NCI-H510A treated with DMSO at 0.1 percent for 48 hours (cell line): Measurements from ENCODE around the gene MASP2.
"Not testable (repeated sequence)": the region's sequence is repeated elsewhere in the genome, so short reads cannot be mapped to it uniquely, and the experiment has no call there.

Experiments used
- DNase-seq: peaks from one replicate; lab custom pipeline; 2025; lab: John Stamatoyannopoulos, UW

The MASP2 gene

DNA sequence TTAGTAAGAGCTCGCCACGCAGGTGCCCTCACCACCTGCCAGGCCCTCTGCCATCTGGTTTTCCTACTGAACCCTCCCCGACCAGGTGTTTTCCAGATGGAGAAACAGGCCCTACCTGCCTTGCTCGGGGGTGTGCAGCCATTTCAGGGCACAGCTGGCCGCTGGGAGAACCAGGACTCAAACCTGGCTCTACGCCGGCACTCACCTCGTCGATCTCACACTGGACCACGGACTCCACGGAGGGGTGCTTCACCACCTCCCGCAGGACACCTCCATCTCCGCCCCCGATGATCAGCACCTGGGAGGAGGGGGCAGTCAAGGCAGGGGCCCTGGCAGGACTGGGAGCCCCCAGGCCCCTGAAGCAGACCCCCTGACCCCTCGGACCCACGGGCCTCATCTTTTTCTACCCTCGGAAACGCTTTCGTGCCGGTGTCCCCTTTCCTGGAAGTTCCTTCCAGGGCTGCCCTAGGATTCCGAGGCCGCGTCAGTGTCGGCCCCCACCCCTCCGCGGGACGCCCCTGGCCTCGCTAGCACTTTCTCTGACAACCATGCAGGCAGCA lies 11.6 kb upstream of the MASP2 start:
- peak; percentile 87 for DNase-seq

DNA sequence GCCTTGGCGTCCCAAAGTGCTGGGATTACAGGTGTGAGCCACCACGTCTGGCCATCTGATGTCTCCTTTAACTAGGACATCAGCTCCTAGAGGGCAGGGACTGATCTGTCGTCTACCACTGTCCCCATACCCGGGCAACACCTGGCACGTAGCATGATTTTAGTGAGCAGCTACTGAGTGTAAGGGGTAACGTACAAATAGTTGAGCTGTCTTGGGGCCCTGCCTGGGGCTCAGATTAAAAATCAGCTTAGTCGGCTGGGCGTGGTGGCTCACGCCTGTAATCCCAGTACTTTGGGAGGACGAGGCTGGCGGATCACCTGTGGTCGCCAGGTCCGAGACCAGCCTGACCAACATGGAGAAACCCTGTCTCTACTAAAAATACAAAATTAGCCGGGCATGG lies 11.0 kb upstream of the MASP2 start:
- DNase-seq: no peak

DNA sequence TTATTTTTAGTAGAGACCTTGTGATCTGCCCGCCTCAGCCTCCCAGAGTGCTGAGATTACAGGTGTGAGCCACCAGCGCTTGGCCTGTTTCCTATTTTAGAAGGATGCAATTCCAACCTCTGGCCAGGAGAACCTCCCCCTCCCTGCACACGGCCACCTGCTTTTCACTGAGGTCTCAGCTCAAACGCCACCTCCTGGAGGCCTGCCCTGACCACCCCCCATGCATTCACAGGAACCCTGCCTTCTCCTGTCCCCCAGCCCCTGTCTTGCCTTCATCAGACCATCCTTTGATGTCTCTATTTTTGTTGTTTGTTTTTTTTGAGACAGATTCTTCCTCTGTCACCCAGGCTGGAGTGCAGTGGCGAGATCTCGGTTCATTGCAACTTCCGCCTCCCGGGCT lies 10.4 kb upstream of the MASP2 start:
- no peak for DNase-seq

DNA sequence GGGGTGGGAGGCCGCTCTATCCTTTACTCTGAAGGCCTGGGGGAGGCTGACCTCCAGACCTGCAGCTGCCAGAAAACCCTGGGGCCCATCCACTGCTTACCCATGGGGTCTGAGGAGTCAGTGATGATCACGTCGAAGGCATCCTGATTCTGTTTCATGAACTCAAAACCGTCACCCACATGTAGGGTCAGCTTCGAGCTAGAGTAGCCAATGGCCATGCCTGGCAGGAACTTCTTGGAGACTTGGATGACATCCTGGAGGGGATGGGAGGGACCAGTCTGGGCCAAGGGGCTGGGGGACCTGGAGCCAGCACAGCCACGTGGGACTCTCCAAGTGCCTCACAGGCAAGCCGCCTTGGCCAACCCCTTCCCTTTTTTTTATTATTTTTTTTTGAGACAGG lies 9.5 kb upstream of the MASP2 start:
- DNase-seq: no peak

DNA sequence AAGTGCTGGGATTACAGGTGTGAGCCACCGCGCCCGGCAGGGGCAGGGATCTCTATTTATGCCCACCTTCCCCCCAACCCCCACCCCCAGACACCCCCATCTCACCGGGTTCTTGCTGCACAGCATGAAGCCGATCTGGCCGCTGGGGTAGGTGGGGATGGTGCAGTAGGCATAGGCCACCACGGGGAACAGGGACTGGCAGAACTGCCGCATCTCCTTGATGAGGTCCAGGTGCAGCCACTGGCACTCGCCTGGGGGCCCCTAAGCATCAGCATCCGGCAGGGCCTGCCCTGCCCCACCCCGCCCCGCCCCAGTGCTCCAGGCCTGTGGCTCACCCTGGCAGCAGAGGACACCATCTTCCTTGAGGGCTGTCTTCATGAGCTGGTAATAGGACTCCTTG lies 8.6 kb upstream of the MASP2 start:
- no peak for DNase-seq

DNA sequence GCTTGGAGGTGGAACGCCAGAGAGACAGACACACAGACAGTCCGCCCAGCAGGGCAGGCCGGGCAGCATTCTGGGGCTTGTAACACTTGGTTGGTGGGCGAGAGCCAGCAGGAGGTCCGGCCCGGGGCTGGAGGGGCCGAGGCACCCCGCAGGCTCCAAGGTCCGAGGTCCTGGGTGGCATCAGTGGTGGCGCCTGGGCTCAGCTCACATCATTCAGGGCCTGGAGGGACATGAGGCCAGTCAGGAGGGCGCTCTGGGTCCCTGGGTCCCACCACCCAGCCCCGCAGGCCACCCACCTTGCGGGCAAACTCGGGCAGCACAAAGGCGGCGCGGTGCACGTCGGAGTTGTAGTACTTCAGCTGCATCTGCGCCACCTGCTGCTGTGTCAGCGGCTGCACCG lies 7.6 kb upstream of the MASP2 start:
- no peak for DNase-seq

DNA sequence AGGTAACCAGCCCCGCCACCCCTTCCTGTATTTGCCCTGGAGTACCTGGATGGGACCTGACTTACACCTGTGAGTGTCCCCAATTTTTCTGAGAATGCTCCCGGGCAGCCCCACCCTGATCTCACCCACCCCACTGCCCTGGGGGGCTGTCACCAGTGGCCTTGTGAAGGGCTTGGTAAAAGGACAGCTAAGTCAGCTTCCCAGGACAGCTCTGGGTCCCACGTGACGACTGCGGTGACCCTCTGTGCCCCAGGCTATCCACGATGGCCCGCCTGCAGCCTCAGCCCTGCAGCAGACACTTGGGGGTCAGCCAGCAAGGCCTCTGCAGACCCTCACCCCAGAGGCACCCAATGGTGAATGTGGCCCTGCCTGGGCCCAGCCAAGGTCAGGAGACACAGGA lies 7.1 kb upstream of the MASP2 start:
- no peak for DNase-seq

DNA sequence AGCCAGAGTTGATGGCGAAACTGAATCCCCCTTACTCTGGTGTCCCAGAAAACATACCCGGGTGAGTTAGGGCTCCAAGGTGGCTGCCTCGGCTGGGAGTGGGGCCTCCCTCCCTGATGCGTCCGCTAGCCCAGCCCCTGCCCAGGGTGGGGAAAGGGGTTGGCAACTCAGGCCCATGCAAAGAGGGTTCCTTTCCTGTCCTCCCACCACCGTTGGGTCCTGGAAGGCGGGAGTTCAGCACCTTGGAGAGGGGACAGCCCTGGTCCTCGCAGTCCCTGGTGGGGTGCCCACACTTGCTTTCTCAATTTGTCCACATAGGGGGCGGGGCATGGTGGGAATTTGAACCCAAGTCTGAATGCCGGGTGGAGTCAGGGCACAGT lies 6.7 kb upstream of the MASP2 start:
- no peak for DNase-seq

DNA sequence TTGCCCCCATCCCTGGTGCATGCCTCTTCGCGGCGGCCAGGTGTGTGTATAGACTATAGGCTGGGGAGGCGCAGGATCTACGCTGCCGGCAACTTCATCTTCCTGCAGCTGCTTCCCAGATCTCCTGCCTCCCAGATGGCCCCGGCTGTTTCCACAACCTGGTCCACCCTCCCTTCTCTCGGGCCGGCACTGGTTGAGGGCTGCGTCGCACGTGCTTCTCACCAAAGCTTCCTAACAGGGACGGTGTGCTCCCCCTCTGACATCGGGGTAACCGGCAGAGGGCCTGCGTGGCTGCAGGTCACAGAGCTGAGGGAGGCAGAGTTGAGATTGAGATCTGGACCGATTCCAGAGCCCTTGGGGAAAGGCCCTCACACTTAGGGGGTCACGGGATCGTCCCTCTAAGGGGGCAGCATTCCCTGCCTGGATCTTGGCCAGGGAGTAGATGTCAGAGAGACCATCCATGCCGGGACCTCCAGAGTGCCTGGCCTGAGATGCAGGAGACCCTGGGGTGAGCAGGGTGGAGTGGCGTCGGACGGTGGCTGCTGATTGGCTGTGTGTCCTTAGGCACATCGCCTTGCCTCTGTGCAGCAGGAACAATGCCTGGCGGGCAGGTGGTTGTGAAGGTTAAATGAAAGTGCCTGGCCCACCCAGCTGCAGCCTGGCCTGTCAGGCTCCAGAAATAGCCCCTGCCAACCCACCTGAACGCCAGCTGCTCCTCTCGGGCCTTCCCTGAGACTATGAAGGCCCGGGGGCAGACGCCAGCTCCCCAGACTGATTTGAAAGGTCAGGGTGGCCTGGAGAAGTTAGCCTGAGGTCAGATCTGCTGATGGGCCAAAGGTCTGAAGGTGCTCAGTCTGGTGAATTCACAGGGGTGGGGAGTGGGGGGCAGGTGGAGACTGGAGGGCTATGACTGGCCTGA lies 6.1 kb upstream of the MASP2 start:
- peak; percentile 90 for DNase-seq

DNA sequence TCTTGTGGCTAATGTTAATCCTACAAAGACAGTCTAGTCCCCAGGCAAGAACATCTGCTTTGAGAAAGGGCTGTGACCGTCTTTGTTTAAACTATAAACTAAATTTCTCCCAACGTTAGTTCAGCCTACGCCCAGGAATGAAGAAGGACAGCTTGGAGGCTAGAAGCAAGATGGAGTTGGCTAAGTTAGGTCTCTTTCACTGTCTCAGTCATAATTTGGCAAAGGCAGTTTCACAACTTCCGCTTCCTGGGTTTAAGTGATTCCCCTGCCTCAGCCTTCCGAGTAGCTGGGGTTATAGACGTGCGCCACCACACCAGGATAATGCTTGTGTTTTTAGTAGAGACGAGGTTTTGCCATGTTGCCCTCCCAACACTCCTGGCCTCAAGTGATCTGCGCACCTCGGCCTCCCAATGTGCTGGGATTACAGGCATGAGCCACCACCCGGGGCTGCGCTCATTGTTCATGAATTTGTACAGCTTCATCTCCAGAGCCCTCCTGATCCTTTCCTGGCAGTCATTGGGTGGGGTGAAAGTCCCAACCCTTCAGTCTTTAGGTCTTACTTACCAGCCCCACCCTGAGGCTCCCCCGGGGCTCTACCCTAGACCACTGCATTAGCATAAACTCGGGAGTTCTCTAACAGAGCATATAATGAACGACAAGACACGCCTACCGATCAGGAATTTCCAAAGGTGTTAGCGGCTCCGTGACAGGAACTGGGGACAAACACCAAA lies 4.9 kb upstream of the MASP2 start:
- no peak for DNase-seq

DNA sequence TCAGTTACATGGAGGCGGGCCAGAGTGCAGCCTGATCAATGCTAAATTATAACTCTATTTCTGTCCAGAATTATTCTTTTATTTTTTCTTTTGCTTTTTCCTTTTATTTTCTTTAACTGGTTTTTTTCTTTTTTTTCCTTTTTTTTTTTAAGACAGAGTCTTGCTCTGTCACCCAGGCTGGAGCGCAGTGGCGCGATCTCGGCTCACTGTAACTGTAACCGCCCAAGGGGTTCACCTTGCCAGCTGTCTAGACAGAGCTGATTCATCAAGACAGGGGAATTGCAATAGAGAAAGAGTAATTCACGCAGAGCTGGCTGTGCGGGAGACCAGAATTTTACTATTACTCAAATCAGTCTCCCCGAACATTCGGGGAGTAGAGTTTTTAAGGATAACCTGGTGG lies 4.1 kb upstream of the MASP2 start:
- DNase-seq: not testable (repeated sequence)

DNA sequence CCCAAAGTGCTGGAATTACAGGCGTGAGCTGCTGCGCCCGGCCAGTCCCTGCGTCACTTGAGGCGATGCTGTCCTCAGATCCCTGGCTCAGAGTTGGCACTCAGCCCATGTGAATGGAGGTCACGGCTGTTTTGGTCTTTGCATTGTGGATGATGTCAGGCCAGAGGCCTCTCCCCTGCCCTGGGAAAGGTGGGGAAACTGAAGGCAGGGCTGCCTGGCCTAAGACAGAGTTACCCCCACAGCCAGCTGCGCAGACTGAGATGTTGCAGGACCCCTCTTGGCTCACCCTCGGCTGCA lies 821 bp downstream of the MASP2 start:
- DNase-seq: no peak

DNA sequence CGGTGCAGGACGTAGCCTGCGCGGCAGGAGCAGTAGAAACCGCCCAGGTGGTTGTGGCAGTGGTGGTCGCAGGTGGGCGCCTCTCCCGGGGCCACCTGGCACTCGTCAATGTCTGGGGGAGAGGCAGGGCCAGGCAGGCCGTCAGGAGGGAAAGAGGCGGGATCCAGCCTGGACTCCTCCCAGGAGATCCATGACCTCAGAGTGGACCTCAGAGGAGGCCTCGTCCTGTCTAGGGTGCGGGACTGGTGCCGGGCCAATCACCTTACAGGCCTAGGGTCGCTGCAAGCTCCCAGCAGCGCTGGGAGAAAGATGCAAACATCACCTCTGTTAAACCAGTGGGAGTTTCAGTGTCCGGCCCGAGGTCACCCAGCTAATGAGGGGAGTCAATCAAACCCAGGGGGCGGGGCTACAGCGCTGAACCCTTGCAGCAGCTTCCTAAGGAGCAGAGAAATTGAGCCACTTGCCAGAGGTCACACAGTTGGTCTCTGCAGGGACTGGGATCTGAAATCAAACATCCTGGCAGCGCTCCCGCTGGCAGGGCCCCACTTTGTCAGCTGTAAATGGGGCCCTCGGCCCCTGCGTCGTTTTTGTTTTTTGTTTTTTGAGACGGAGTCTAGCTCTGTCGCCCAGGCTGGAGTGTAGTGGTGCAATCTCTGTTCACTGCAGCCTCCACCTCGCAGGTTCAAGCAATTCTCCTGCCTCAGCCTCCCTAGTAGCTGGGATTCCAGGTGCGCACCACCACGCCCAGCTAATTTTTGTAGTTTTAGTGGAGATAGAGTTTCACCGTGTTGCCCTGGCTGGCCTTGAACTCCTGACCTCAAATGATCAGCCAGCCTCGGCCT lies 1.4 kb downstream of the MASP2 start:
- DNase-seq: peak; percentile 86

DNA sequence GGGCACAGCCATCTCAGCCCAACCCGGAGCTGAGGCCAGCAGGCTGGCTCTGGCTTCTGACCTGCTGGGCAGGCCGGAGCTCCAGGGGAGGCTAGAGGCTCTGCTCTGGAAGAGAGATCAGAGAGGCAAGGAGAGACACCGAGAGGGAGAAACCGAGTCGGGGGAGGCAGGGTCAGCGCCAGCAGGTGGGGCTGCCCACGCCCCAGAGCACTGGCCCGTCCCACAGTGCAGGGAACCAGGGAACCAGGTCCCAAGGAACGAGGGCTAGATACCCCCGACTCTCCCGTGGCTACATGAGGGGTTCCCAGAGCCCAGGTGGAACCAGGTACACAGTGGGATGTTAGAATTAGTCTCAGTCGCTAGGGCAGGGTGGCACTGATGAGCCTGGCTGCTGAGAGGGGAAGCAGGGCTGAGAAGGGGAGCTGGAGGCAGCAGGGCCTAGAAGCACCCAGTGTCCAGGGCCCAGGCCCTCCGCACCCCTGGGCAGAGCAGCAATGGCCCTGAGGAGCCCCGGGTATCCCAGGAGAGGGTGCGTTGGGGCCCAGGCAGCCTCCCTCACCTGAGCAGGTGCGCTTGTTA lies 2.1 kb downstream of the MASP2 start:
- no peak for DNase-seq

DNA sequence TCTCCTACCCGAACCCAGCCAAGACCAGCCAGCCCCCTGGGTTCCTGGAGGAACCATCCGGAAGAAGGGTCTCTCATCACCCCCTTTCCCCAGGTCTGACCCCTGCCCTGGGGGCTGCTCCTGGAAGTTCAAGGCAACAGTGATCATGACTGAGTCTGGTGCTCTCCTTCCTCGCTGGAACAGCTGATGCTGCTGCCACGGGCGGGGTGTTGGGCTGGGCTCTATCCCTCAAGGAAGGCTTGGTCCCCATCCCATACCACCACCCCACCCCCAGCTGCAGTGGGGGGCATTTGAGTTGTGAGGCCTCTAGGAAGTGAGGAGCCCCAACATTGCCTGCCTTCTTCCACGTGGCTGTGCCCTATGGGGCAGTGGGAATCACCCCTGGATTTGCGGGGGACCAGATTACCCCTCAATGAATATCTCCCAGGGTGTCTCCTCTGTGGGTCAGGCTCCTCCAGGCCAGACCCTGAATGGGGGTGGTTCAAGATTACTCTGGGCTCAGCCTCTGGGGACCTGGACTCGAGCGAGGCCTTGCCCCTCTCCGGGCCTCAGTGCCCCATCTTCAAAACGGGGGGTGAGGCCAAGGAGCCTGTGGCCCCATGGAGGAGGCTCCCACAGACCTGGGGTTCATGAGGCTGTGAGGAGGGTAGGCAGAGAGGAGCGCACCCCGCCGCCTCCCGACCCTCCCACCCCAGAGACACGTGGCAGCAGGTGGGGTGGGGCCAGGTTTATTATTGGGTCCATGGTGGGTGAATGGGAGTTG lies 2.8 kb downstream of the MASP2 start:
- DNase-seq: no peak

DNA sequence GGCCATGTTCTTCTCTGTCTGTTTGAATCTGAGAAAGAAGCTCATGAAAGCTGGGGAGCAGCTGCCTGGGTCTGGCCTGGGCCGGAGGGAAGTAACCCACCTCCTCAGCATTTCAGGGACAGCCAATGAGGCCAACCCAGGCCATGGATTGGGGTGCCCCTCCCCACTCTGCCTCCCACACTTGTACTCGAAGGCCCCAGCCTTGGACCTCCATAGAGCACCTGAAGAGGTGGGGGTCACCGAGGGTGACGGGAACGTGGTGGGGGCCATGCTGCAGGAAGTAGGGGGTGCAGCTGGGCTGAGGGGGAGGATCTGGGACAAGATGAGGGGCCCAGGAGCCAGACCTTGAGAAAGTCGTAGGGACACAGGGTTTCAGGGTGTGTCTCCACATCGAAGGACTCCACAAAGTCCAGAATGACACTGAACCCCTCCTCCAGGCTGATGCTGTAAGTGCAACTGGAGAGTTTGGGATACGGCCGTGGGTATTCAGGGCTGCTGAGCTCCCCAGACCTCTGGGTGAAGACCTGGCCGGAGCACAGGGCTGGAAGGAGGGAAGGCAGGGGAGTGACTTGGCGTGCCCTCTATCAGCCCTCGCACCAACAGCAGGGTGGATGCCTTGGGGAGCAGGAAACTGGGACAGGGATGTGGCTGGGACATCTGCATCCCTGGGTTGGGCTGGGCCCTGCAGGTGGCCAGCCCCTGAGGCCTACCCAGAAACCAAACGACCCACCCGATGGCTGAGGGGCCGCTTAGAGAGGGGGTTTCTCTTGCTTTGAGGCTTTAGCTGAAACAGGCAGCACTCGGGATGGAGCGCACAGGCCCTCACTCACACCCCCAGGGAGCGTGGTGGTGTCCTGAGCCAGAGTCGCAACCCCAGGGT lies 3.8 kb downstream of the MASP2 start:
- DNase-seq: no peak

DNA sequence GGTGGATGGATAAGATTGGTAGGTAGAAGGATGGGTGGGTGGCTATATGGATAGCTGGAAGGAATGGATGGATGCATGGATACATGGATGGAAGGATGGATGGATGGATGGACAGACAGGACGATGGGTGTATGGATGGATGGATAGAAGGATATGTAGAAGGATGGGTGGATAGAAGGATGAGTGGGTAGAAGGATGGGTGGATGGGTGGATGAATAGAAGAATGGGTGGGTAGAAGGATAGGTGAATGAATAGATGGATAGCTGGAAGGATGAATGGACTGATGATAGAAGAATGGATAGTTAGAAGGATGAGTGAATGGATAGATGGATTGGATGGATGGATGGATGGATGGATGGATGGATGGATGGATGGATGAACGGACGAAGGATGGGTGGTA lies 5.0 kb downstream of the MASP2 start:
- DNase-seq: no peak

DNA sequence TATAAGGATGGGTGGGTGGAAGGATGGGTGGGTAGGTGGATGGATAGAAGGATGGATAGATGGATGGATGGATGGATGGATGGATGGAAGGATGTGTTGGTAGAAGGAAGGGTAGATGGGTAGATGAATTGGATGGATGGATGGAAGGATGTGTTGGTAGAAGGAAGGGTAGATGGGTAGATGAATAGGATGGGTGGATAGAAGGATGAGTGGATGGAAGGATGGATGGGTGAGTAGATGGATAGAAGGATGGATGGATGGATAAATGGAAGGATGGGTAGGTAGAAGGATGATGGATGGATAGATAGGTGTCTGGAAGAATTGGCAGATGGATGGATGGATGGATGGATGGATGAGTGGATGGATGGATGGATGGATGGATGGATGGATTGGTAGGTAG lies 6.0 kb downstream of the MASP2 start:
- no peak for DNase-seq

DNA sequence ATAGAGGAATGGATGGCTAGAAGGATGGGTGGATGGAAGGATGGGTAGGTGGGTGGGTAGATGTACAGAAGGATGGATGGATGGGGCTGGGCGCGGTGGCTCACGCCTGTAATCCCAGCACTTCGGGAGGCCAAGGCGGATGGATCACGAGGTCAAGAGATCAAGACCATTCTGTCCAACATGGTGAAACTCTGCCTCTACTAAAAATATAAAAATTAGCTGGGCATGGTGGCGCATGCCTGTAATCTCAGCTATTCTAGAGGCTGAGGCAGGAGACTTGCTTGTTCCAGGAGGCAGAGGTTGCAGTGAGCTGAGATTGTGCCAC lies 7.0 kb downstream of the MASP2 start:
- DNase-seq: not testable (repeated sequence)

DNA sequence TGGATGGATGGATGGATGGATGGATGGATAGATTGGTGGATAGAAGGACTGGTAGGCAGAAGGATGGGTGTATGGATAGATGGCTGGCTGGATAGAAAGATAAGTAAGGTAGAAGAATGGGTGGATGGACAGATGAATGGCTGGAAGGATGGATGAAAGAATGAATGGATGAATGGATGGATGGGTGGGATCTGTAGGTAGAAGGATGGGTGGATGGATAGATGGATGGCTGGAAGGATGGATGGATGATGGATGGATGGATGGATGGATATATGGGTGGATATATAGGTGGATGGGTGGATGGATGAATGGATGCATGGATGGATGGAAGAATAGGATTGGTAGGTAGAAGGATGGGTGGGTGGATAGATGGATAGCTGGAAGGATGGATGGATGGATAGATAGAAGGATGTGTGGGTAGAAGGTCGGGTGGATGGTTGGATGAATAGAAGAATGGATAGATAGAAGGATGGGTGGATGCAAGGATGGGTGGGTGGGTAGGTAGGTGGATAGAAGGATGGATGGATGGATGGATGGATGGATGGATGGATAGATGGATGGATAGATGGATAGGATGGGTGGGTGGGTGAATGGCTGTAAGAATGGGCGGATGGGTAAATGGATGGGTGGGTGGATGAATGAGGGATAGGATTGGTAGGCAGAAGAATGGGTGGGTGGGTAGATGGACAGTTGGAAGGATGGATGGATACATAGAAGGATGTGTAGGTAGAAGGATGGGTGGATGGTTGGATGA lies 7.5 kb downstream of the MASP2 start:
- DNase-seq: no peak
